Gastrocnemius medialis (tissue), 4 donors: ENCODE measurements around the gene SEMA3A. TPM values are rescaled to one million over a fixed set of nuclear protein-coding genes. Genes with fewer than 3 reads are reported as not detected.

Source experiments
- ATAC-seq, 2 donors: fragments of 150-250 bp; one replicate each; pipeline ENCODE4 v1.9.1; 2016
- DNase-seq, 2 donors: peaks; one replicate each; pipeline ENCODE4 v3.0.0-alpha.2; 2019
- H3K27ac ChIP-seq, 4 donors: fragments of 200-600 bp; sonication (generic); 1 replicate in 1 of 4; 2 replicates in 3 of 4; pipeline ENCODE4 v1.5.1; 2016 to 2018; ENCODE audit warnings: mild to moderate bottlenecking in 2 of 4, moderate library complexity in 1 of 4
- H3K27me3 ChIP-seq, 3 donors: fragments of 200-600 bp; sonication (generic) in 2 of 3; 1 replicate in 1 of 3; 2 replicates in 2 of 3; pipeline versions ENCODE4 v1.5.1 to v1.6.0; 2016 to 2019; ENCODE audit warnings: mild to moderate bottlenecking in 1 of 3, moderate library complexity in 1 of 3
- H3K36me3 ChIP-seq, 2 donors: fragments of 200-600 bp; sonication (generic) in 1 of 2; one replicate each; pipeline ENCODE4 v1.5.1; 2017 to 2018
- H3K4me1 ChIP-seq, 2 donors: fragments of 200-600 bp; sonication (generic) in 1 of 2; one replicate each; pipeline ENCODE4 v1.5.1; 2016 to 2017; ENCODE audit warnings: mild to moderate bottlenecking in 2 of 2
- H3K4me3 ChIP-seq, 4 donors: fragments of 200-600 bp; sonication (generic) in 3 of 4; 1 replicate in 1 of 4; 2 replicates in 3 of 4; pipeline ENCODE4 v1.5.1; 2016 to 2019; ENCODE audit warnings: mild to moderate bottlenecking in 2 of 4
- H3K9me3 ChIP-seq, 3 donors: fragments of 200-600 bp; sonication (generic) in 2 of 3; 1 replicate in 1 of 3; 2 replicates in 2 of 3; pipeline ENCODE4 v1.5.1; 2016 to 2019
- CTCF ChIP-seq, 5 experiments: fragments of 450-650 bp in 3 of 5; fragments of 200-600 bp in 2 of 5; sonication (generic) in 2 of 5; IDR thresholded peaks in 4 of 5; conservative IDR thresholded peaks in 1 of 5; 1 replicate in 4 of 5; 2 replicates in 1 of 5; pipeline ENCODE4 v1.5.1; 2016 to 2019; ENCODE audit warnings: antibody characterized with exemption in 5 of 5, mild to moderate bottlenecking in 3 of 5, moderate library complexity in 3 of 5
- POLR2A ChIP-seq, 2 donors: fragments of 450-650 bp; IDR thresholded peaks; one replicate each; pipeline ENCODE4 v1.6.1; 2017; ENCODE audit warnings: antibody characterized with exemption in 2 of 2, mild to moderate bottlenecking in 2 of 2, moderate library complexity in 2 of 2
- in situ Hi-C, 4 donors: fragments of 200-750 bp; cut with MboI; loops; one replicate each; pipeline versions ENCODE4 v1.15.0 to v1.8.0; 2017; ENCODE audit warnings: low sequenced_read_pairs in 4 of 4
- intact Hi-C: fragments of 100-400 bp; cut with DNase I; formaldehyde crosslinking; loops from one replicate; pipeline ENCODE4 v1.15.1; 2023; ENCODE audit warnings: low total_unique reads
- total RNA-seq, 4 donors: library from RNA; depleted of rRNA; stranded (reverse); fragments of >200 nt; gene quantifications; one replicate each; pipeline versions ENCODE4 v1.1.0 to v1.2.3, GENCODE V29; 2016

SEMA3A gene
- total RNA-seq, 4 donors from 2014 or later: 0.07 to 0.29 (median 0.13) TPM

DNA sequence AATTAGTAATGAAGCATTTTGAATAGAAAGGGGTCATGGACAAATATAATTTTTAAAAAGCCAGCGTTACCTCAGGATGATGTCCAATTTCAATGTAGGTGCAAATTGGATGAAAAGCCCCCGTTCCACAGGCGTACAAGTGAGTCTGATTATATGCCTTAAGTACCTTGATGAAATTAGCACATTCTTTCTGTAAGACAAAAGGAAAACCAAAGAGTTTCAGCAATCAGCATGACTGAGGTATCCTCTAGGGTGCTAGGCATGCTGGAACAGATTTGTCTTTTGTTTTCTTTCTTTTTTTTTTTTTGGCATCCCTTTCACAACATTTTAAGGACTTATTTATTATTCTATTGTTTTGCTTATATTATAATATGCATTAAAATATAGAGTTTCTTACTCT lies 84.2 kb downstream of the SEMA3A start:
- no peaks in the 10 kb centered on the region for H3K9me3 ChIP-seq
- intact Hi-C loops (no loop called here), in situ Hi-C loops (no loop called here)
- H3K36me3 ChIP-seq: no peaks in the 10 kb centered on the region
- DNase-seq: no peak
- H3K27ac ChIP-seq: no peak overlapping the region
- no peaks in the 10 kb centered on the region for H3K4me1 ChIP-seq
- no peak overlapping the region for H3K4me3 ChIP-seq
- ATAC-seq: no peak
- H3K27me3 ChIP-seq: no peaks in the 10 kb centered on the region
- TF ChIP-seq POLR2A (IDR thresholded peaks at IDR 0.05) (no peak), CTCF (IDR thresholded peaks at IDR 0.05 in 4 of 5, conservative IDR thresholded peaks at IDR 0.05 in 1 of 5) (no peak)

- Histone ChIP-seq H3K4me3 (no peak overlapping the region), H3K27me3 (no peaks in the 10 kb centered on the region), H3K9me3 (no peaks in the 10 kb centered on the region), H3K36me3 (no peaks in the 10 kb centered on the region), H3K27ac (no peak overlapping the region), H3K4me1 (no peaks in the 10 kb centered on the region)
- ATAC-seq (no peak), DNase-seq (no peak)
- intact Hi-C loops (no loop called here), in situ Hi-C loops (no loop called here)
- TF ChIP-seq CTCF (IDR thresholded peaks at IDR 0.05 in 4 of 5, conservative IDR thresholded peaks at IDR 0.05 in 1 of 5): no peak
- TF ChIP-seq POLR2A (IDR thresholded peaks at IDR 0.05): no peak
Observed at GRCh38 chr7:84108787-84109186, 85.8 kb downstream of the SEMA3A start.

GRCh38 chr7:84108119-84108518 lies 86.5 kb downstream of the SEMA3A start:
- intact Hi-C loops: no loop called here
- H3K36me3 ChIP-seq: no peaks in the 10 kb centered on the region
- no peak for TF ChIP-seq POLR2A (IDR thresholded peaks at IDR 0.05)
- TF ChIP-seq CTCF (IDR thresholded peaks at IDR 0.05 in 4 of 5, conservative IDR thresholded peaks at IDR 0.05 in 1 of 5): no peak
- no peak overlapping the region for H3K27ac ChIP-seq
- DNase-seq (no peak), ATAC-seq (no peak)
- no peaks in the 10 kb centered on the region for H3K4me1 ChIP-seq
- H3K27me3 ChIP-seq: no peaks in the 10 kb centered on the region
- in situ Hi-C loops: no loop called here
- no peak overlapping the region for H3K4me3 ChIP-seq
- H3K9me3 ChIP-seq: no peaks in the 10 kb centered on the region

- Histone ChIP-seq H3K4me1 (no peaks in the 10 kb centered on the region), H3K36me3 (no peaks in the 10 kb centered on the region), H3K9me3 (no peaks in the 10 kb centered on the region), H3K4me3 (no peak overlapping the region), H3K27ac (no peak overlapping the region), H3K27me3 (no peaks in the 10 kb centered on the region)
- in situ Hi-C loops (no loop called here), intact Hi-C loops (no loop called here)
- DNase-seq (no peak), ATAC-seq (no peak)
- TF ChIP-seq POLR2A (IDR thresholded peaks at IDR 0.05) (no peak), CTCF (IDR thresholded peaks at IDR 0.05 in 4 of 5, conservative IDR thresholded peaks at IDR 0.05 in 1 of 5) (no peak)
Observed at GRCh38 chr7:84107259-84107658, 87.3 kb downstream of the SEMA3A start.

DNA sequence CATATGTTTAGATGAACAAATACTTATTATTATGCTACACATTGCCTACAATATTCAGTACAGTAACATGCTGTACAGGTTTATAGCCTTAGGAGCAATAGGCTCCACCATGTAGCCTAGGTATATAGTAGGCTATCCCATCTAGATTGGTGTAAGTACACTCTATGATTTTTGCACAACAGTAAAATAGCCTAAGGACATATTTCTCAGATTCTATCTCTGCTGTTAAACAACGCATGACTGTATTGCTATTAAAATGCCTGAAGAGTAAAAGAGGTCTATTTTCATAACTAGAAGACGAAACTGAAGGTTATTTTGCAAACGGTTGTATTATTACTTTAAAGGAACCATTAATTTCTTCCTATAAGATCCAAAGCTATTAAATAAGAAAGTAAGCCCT lies 88.3 kb downstream of the SEMA3A start:
- DNase-seq (no peak), ATAC-seq (no peak)
- Histone ChIP-seq H3K27ac (no peak overlapping the region), H3K27me3 (no peaks in the 10 kb centered on the region), H3K36me3 (no peaks in the 10 kb centered on the region), H3K4me1 (no peaks in the 10 kb centered on the region), H3K9me3 (no peaks in the 10 kb centered on the region), H3K4me3 (no peak overlapping the region)
- in situ Hi-C loops (no loop called here), intact Hi-C loops (no loop called here)
- no peak for TF ChIP-seq POLR2A (IDR thresholded peaks at IDR 0.05)
